Skeletal muscle satellite cell (primary cell): Measurements from ENCODE around the gene TSLP.

Experiments used
- H3K27me3 ChIP-seq: 2 replicates; pipeline ENCODE4 v1.7.0; 2013; ENCODE audit warnings: low read length; ENCODE audit not compliant: control insufficient read depth, insufficient read depth
- H3K36me3 ChIP-seq: 2 replicates; pipeline ENCODE4 v1.7.0; 2013; ENCODE audit warnings: mild to moderate bottlenecking, control low read depth, low read length; ENCODE audit not compliant: insufficient read depth
- H3K4me1 ChIP-seq: 2 replicates; pipeline ENCODE4 v1.7.0; 2013; ENCODE audit warnings: low read length; ENCODE audit not compliant: control insufficient read depth, insufficient read depth
- H3K4me2 ChIP-seq: 2 replicates; pipeline ENCODE4 v1.7.0; 2013; ENCODE audit warnings: mild to moderate bottlenecking, low read length
- H3K4me3 ChIP-seq: 2 replicates; pipeline ENCODE4 v1.7.0; 2013; ENCODE audit warnings: low read length
- H3K9ac ChIP-seq: 2 replicates; pipeline ENCODE4 v1.7.0; 2013; ENCODE audit warnings: mild to moderate bottlenecking, low read depth, low read length, moderate library complexity
- H3K9me3 ChIP-seq: replicated peaks from 2 replicates; pipeline ENCODE4 v1.7.0; 2013; ENCODE audit warnings: mild to moderate bottlenecking, control low read depth, low read length

TSLP gene

GRCh38 chr5:111099058-111099778, 27.7 kb downstream of the TSLP start:
- H3K4me2 ChIP-seq = no peak overlapping the region

GRCh38 chr5:111106320-111106948, 34.9 kb downstream of the TSLP start:
- no peak overlapping the region for H3K4me3 ChIP-seq
- H3K4me2 ChIP-seq = no peak overlapping the region
- peaks cover 91% of the 10 kb centered on the region for H3K36me3 ChIP-seq

More at GRCh38 chr5:111099058-111099778, 27.7 kb downstream of the TSLP start:
- Histone ChIP-seq H3K4me1 (peaks cover 8% of the 10 kb centered on the region), H3K4me3 (no peak overlapping the region), H3K27me3 (no peaks in the 10 kb centered on the region), H3K9me3 (no peaks in the 10 kb centered on the region), H3K36me3 (peaks cover 72% of the 10 kb centered on the region), H3K9ac (no peak overlapping the region)

GRCh38 chr5:111107371-111107770, 35.9 kb downstream of the TSLP start:
- no peaks in the 10 kb centered on the region for H3K4me1 ChIP-seq
- H3K9me3 ChIP-seq = no peaks in the 10 kb centered on the region
- H3K4me3 ChIP-seq = no peak overlapping the region
- no peaks in the 10 kb centered on the region for H3K27me3 ChIP-seq
- no peak overlapping the region for H3K4me2 ChIP-seq
- H3K9ac ChIP-seq = no peak overlapping the region
- peaks cover 92% of the 10 kb centered on the region for H3K36me3 ChIP-seq

More at GRCh38 chr5:111106320-111106948, 34.9 kb downstream of the TSLP start:
- Histone ChIP-seq H3K9me3 (no peaks in the 10 kb centered on the region), H3K27me3 (no peaks in the 10 kb centered on the region), H3K4me1 (no peaks in the 10 kb centered on the region), H3K9ac (no peak overlapping the region)

GRCh38 chr5:111111956-111112355, 40.4 kb downstream of the TSLP start:
- no peaks in the 10 kb centered on the region for H3K27me3 ChIP-seq
- no peaks in the 10 kb centered on the region for H3K9me3 ChIP-seq
- H3K9ac ChIP-seq = no peak overlapping the region
- H3K4me1 ChIP-seq = no peaks in the 10 kb centered on the region
- peaks cover 79% of the 10 kb centered on the region for H3K36me3 ChIP-seq
- no peak overlapping the region for H3K4me3 ChIP-seq
- H3K4me2 ChIP-seq = no peak overlapping the region

- H3K4me2 ChIP-seq = no peak overlapping the region
- H3K4me1 ChIP-seq = no peaks in the 10 kb centered on the region
- no peaks in the 10 kb centered on the region for H3K9me3 ChIP-seq
- H3K36me3 ChIP-seq = peaks cover 74% of the 10 kb centered on the region
- H3K4me3 ChIP-seq = no peak overlapping the region
- H3K27me3 ChIP-seq = no peaks in the 10 kb centered on the region
- H3K9ac ChIP-seq = no peak overlapping the region
Measured at GRCh38 chr5:111113678-111114077, 42.2 kb downstream of the TSLP start.

- Histone ChIP-seq H3K4me2 (no peak overlapping the region), H3K27me3 (no peaks in the 10 kb centered on the region), H3K36me3 (peaks cover 66% of the 10 kb centered on the region), H3K4me3 (no peak overlapping the region), H3K9ac (no peak overlapping the region), H3K9me3 (no peaks in the 10 kb centered on the region), H3K4me1 (no peaks in the 10 kb centered on the region)
Measured at GRCh38 chr5:111115229-111115628, 43.7 kb downstream of the TSLP start.

GRCh38 chr5:111116550-111116949, 45.0 kb downstream of the TSLP start:
- Histone ChIP-seq H3K27me3 (no peaks in the 10 kb centered on the region), H3K4me3 (no peak overlapping the region), H3K36me3 (peaks cover 67% of the 10 kb centered on the region), H3K9ac (no peak overlapping the region), H3K4me1 (no peaks in the 10 kb centered on the region), H3K9me3 (no peaks in the 10 kb centered on the region), H3K4me2 (no peak overlapping the region)

GRCh38 chr5:111117136-111117535, 45.6 kb downstream of the TSLP start:
- Histone ChIP-seq H3K4me1 (no peaks in the 10 kb centered on the region), H3K9ac (no peak overlapping the region), H3K9me3 (no peaks in the 10 kb centered on the region), H3K4me3 (no peak overlapping the region), H3K4me2 (no peak overlapping the region), H3K27me3 (no peaks in the 10 kb centered on the region), H3K36me3 (peaks cover 68% of the 10 kb centered on the region)

GRCh38 chr5:111119221-111119620, 47.7 kb downstream of the TSLP start:
- Histone ChIP-seq H3K4me1 (no peaks in the 10 kb centered on the region), H3K4me2 (no peak overlapping the region), H3K4me3 (no peak overlapping the region), H3K9ac (no peak overlapping the region), H3K9me3 (no peaks in the 10 kb centered on the region), H3K36me3 (peaks cover 64% of the 10 kb centered on the region), H3K27me3 (no peaks in the 10 kb centered on the region)

GRCh38 chr5:111119856-111120255, 48.3 kb downstream of the TSLP start:
- no peak overlapping the region for H3K4me3 ChIP-seq
- peaks cover 62% of the 10 kb centered on the region for H3K36me3 ChIP-seq
- H3K4me1 ChIP-seq = no peaks in the 10 kb centered on the region
- H3K9me3 ChIP-seq = no peaks in the 10 kb centered on the region
- H3K4me2 ChIP-seq = no peak overlapping the region
- H3K9ac ChIP-seq = no peak overlapping the region
- no peaks in the 10 kb centered on the region for H3K27me3 ChIP-seq

GRCh38 chr5:111120911-111121310, 49.4 kb downstream of the TSLP start:
- no peak overlapping the region for H3K9ac ChIP-seq
- no peak overlapping the region for H3K4me2 ChIP-seq
- H3K4me1 ChIP-seq = no peaks in the 10 kb centered on the region
- H3K4me3 ChIP-seq = no peak overlapping the region
- H3K27me3 ChIP-seq = no peaks in the 10 kb centered on the region
- H3K36me3 ChIP-seq = peaks cover 63% of the 10 kb centered on the region
- no peaks in the 10 kb centered on the region for H3K9me3 ChIP-seq

GRCh38 chr5:111121926-111122325, 50.4 kb downstream of the TSLP start:
- H3K27me3 ChIP-seq = no peaks in the 10 kb centered on the region
- no peak overlapping the region for H3K4me2 ChIP-seq
- H3K36me3 ChIP-seq = peaks cover 66% of the 10 kb centered on the region
- no peaks in the 10 kb centered on the region for H3K4me1 ChIP-seq
- no peaks in the 10 kb centered on the region for H3K9me3 ChIP-seq
- H3K4me3 ChIP-seq = no peak overlapping the region
- no peak overlapping the region for H3K9ac ChIP-seq
